IMR-90 (cell line): Measurements from ENCODE around the gene WDR17. TPM values are rescaled to one million over a fixed set of nuclear protein-coding genes. Genes with fewer than 3 reads are reported as not detected.

ENCODE experiments used
- ATAC-seq: fragments of 200-7000 bp; cut with Tn5 transposase; 2 replicates; pipeline ENCODE4 v1.9.1; 2020; ENCODE audit warnings: low read depth, mild to moderate bottlenecking, moderate library complexity
- BruUV-seq: library from RNA; stranded (reverse); fragments of 400-500 nt; replicated peaks from 2 replicates; lab custom pipeline; 2021; lab: Mats Ljungman, UMichigan
- CTCF ChIA-PET: fragments of 300-600 bp; formaldehyde crosslinking; extraction: SDS; loops from one replicate; lab custom pipeline; 2021; ENCODE audit warnings: antibody characterized with exemption; lab: Yijun Ruan, JAX
- POLR2A ChIA-PET: fragments of 300-600 bp; sonication (Branson Sonifier 250); formaldehyde crosslinking; loops from one replicate; lab custom pipeline; 2022; ENCODE audit warnings: antibody characterized with exemption; ENCODE audit not compliant: unreplicated experiment; lab: Charles Lee
- DNase-seq: peaks from one replicate; pipeline ENCODE4 v3.0.0; 2013
- H2AFZ ChIP-seq: replicated peaks from 2 replicates; pipeline ENCODE3; 2013; ENCODE audit warnings: low read length, mild to moderate bottlenecking; ENCODE audit not compliant: poor library complexity
- H2AK5ac ChIP-seq: 2 replicates; pipeline ENCODE4 v1.6.1; 2013; ENCODE audit warnings: low read depth, low read length, inconsistent platforms
- H2AK9ac ChIP-seq: replicated peaks from 2 replicates; pipeline ENCODE3; 2013; ENCODE audit warnings: mild to moderate bottlenecking, low read depth, low read length, moderate library complexity; ENCODE audit not compliant: poor library complexity
- H2BK120ac ChIP-seq: 2 replicates; pipeline ENCODE4 v1.6.1; 2013; ENCODE audit warnings: low read depth, low read length, inconsistent platforms
- H2BK15ac ChIP-seq: 3 replicates; pipeline ENCODE4 v1.6.1; 2013; ENCODE audit warnings: low read depth, low read length, inconsistent platforms
- H2BK20ac ChIP-seq: 2 replicates; pipeline ENCODE4 v1.6.1; 2013; ENCODE audit warnings: low read depth, mild to moderate bottlenecking, inconsistent platforms, low read length, moderate library complexity
- H2BK5ac ChIP-seq: 2 replicates; pipeline ENCODE4 v1.6.1; 2013; ENCODE audit warnings: mild to moderate bottlenecking, low read depth, low read length, inconsistent platforms; ENCODE audit not compliant: poor library complexity, severe bottlenecking
- H3K14ac ChIP-seq: replicated peaks from 2 replicates; pipeline ENCODE4 v1.6.1; 2013; ENCODE audit warnings: low read depth, low read length, inconsistent platforms
- H3K18ac ChIP-seq: 2 replicates; pipeline ENCODE4 v1.6.1; 2013; ENCODE audit warnings: low read depth, low read length, control low read depth
- H3K23ac ChIP-seq: 2 replicates; pipeline ENCODE4 v1.6.1; 2013; ENCODE audit warnings: low read depth, low read length, inconsistent platforms
- H3K27ac ChIP-seq: 2 replicates; pipeline ENCODE4 v1.5.1; 2013; ENCODE audit warnings: mild to moderate bottlenecking, control low read depth, low read length; ENCODE audit not compliant: insufficient read depth
- H3K27me3 ChIP-seq: 2 replicates; pipeline ENCODE4 v1.6.1; 2013; ENCODE audit warnings: low read length; ENCODE audit not compliant: control insufficient read depth, insufficient read depth
- H3K36me3 ChIP-seq: 2 replicates; pipeline ENCODE4 v1.6.1; 2013; ENCODE audit warnings: low read length, mixed read lengths; ENCODE audit not compliant: control insufficient read depth, insufficient read depth
- H3K4ac ChIP-seq: 2 replicates; pipeline ENCODE4 v1.6.1; 2013; ENCODE audit warnings: low read depth, low read length, inconsistent platforms
- H3K4me1 ChIP-seq: 2 replicates; pipeline ENCODE4 v1.6.1; 2013; ENCODE audit warnings: low read length, mixed read lengths; ENCODE audit not compliant: control insufficient read depth, insufficient read depth
- H3K4me2 ChIP-seq: 2 replicates; pipeline ENCODE4 v1.6.1; 2013; ENCODE audit warnings: low read depth, mild to moderate bottlenecking, control low read depth, low read length, moderate library complexity
- H3K4me3 ChIP-seq: 2 replicates; pipeline ENCODE4 v1.5.1; 2013; ENCODE audit warnings: low read depth, mild to moderate bottlenecking, control low read depth, low read length, moderate library complexity; ENCODE audit not compliant: insufficient read depth
- H3K56ac ChIP-seq: 2 replicates; pipeline ENCODE4 v1.6.1; 2013; ENCODE audit warnings: low read length, inconsistent platforms; ENCODE audit not compliant: insufficient read depth; ENCODE audit errors: extremely low read depth
- H3K79me1 ChIP-seq, 2 experiments: 2 replicates each; pipeline ENCODE4 v1.6.1; 2013; ENCODE audit warnings: low read length in 2 of 2, inconsistent platforms in 1 of 2, low read depth in 1 of 2
- H3K9ac ChIP-seq: 2 replicates; pipeline ENCODE4 v1.6.1; 2013; ENCODE audit warnings: low read depth, low read length, control low read depth
- H3K9me1 ChIP-seq: 2 replicates; pipeline ENCODE4 v1.6.1; 2013; ENCODE audit warnings: low read length, inconsistent platforms; ENCODE audit not compliant: insufficient read depth
- H3K9me3 ChIP-seq: 2 replicates; pipeline ENCODE4 v1.6.1; 2013; ENCODE audit warnings: low read length; ENCODE audit not compliant: control insufficient read depth, insufficient read depth
- H4K20me1 ChIP-seq: 2 replicates; pipeline ENCODE4 v1.6.1; 2013; ENCODE audit warnings: low read length, inconsistent platforms; ENCODE audit not compliant: insufficient read depth
- H4K5ac ChIP-seq: 2 replicates; pipeline ENCODE4 v1.6.1; 2013; ENCODE audit warnings: mild to moderate bottlenecking, low read depth, low read length, control low read depth
- H4K8ac ChIP-seq, 2 experiments: 2 replicates each; pipeline ENCODE4 v1.6.1; 2013; ENCODE audit warnings: low read depth in 2 of 2, low read length in 2 of 2, control low read depth in 1 of 2, inconsistent platforms in 1 of 2
- H4K91ac ChIP-seq: 2 replicates; pipeline ENCODE4 v1.6.1; 2013; ENCODE audit warnings: low read depth, low read length, inconsistent platforms; ENCODE audit not compliant: insufficient read depth
- BHLHE40 ChIP-seq: fragments of 150-350 bp; IDR thresholded peaks from 2 replicates; pipeline ENCODE4 v1.6.1; 2016; ENCODE audit warnings: mild to moderate bottlenecking, low read depth, low read length
- CEBPB ChIP-seq: IDR thresholded peaks from 2 replicates; pipeline ENCODE4 v1.6.1; 2012; ENCODE audit warnings: low read depth, low read length, improper control_type of control experiment
- CHD1 ChIP-seq: IDR thresholded peaks from 2 replicates; pipeline ENCODE4 v1.6.1; 2012; ENCODE audit warnings: low read depth, low read length, improper control_type of control experiment
- FOS ChIP-seq: fragments of 150-350 bp; IDR thresholded peaks from 2 replicates; pipeline ENCODE4 v1.6.1; 2016; ENCODE audit warnings: low read depth, low read length
- MAFK ChIP-seq: IDR thresholded peaks from 2 replicates; pipeline ENCODE4 v1.6.1; 2012; ENCODE audit warnings: low read depth, low read length, improper control_type of control experiment
- MAZ ChIP-seq: IDR thresholded peaks from 2 replicates; pipeline ENCODE4 v1.6.1; 2012; ENCODE audit warnings: low read depth, mild to moderate bottlenecking, low read length, improper control_type of control experiment, moderate library complexity, borderline replicate concordance
- MXI1 ChIP-seq: IDR thresholded peaks from 2 replicates; pipeline ENCODE4 v1.6.1; 2012; ENCODE audit warnings: low read depth, mild to moderate bottlenecking, low read length, moderate library complexity, borderline replicate concordance
- NFE2L2 ChIP-seq: fragments of 150-350 bp; IDR thresholded peaks from 2 replicates; pipeline ENCODE4 v1.6.1; 2016; ENCODE audit warnings: low read depth, mild to moderate bottlenecking, low read length
- POLR2A ChIP-seq: IDR thresholded peaks from 2 replicates; pipeline ENCODE4 v1.6.1; 2012; ENCODE audit warnings: mild to moderate bottlenecking, low read depth, low read length
- RAD21 ChIP-seq: IDR thresholded peaks from 2 replicates; pipeline ENCODE4 v1.6.1; 2012; ENCODE audit warnings: low read length, improper control_type of control experiment
- RCOR1 ChIP-seq: IDR thresholded peaks from 2 replicates; pipeline ENCODE4 v1.6.1; 2012; ENCODE audit warnings: mild to moderate bottlenecking, low read length, improper control_type of control experiment; ENCODE audit not compliant: insufficient replicate concordance
- RFX5 ChIP-seq: IDR thresholded peaks from 2 replicates; pipeline ENCODE4 v1.8.0; 2012; ENCODE audit warnings: low read depth, mild to moderate bottlenecking, low read length, moderate library complexity
- SMC3 ChIP-seq: fragments of 150-350 bp; IDR thresholded peaks from 2 replicates; pipeline ENCODE4 v1.6.1; 2016; ENCODE audit warnings: low read depth, mild to moderate bottlenecking, antibody characterized with exemption, low read length, moderate library complexity
- WGBS, 2 experiments: methylation state at CpG; one replicate each; pipeline versions ENCODE4 v1.1.5 to v1.1.7; 2013; ENCODE audit warnings: missing lambda C conversion rate in 2 of 2; ENCODE audit not compliant: insufficient read length in 1 of 2; ENCODE audit errors: extremely low coverage in 2 of 2; 5-methylcytosine and 5-hydroxymethylcytosine counted together
- dilution Hi-C: fragments of 300-500 bp; cut with HindIII; formaldehyde crosslinking; loops from one replicate; pipeline ENCODE4 v1.14.3; 2018; ENCODE audit warnings: low sequenced_read_pairs; ENCODE audit not compliant: unreplicated experiment
- in situ Hi-C: fragments of 300-500 bp; cut with MboI; formaldehyde crosslinking; loops from 3 replicates; pipeline ENCODE4 v1.14.3; 2019; ENCODE audit warnings: low sequenced_read_pairs, inconsistent platforms, mixed read lengths
- intact Hi-C: fragments of 100-400 bp; cut with micrococcal nuclease; formaldehyde crosslinking; loops from 2 replicates; pipeline ENCODE4 v1.10.0; 2022
- polyA plus RNA-seq, 3 experiments: library from polyadenylated mRNA; depleted of rRNA; stranded (reverse); fragments of >200 nt; gene quantifications; 2 replicates each; pipeline ENCODE4 v1.2.3, GENCODE V29; 2012; ENCODE audit warnings: low replicate concordance in 1 of 3
- total RNA-seq: library from RNA; depleted of rRNA; stranded (reverse); fragments of >200 nt; gene quantifications from 2 replicates; pipeline ENCODE4 v1.2.3, GENCODE V29; 2012
- TF ChIP-seq, protein P1 (sequence below): conservative IDR thresholded peaks from 2 replicates; pipeline ENCODE4 v1.5.1; 2012; ENCODE audit warnings: mild to moderate bottlenecking, low read depth, low read length, improper control_type of control experiment
- TF ChIP-seq, protein P2 (sequence below): fragments of 150-350 bp; IDR thresholded peaks from 2 replicates; pipeline ENCODE4 v1.6.1; 2017; ENCODE audit warnings: mild to moderate bottlenecking, antibody characterized with exemption, low read length, low read depth
- TF ChIP-seq, protein P3 (sequence below): fragments of 150-350 bp; IDR thresholded peaks from 2 replicates; pipeline ENCODE4 v1.6.1; 2016; ENCODE audit warnings: low read depth, mild to moderate bottlenecking, low read length, moderate library complexity, borderline replicate concordance

WDR17 gene
- total and polyA plus RNA-seq, 2 of the 4 experiments (the other 2 are of a cell fraction): 0.53 to 0.54 TPM

DNA sequence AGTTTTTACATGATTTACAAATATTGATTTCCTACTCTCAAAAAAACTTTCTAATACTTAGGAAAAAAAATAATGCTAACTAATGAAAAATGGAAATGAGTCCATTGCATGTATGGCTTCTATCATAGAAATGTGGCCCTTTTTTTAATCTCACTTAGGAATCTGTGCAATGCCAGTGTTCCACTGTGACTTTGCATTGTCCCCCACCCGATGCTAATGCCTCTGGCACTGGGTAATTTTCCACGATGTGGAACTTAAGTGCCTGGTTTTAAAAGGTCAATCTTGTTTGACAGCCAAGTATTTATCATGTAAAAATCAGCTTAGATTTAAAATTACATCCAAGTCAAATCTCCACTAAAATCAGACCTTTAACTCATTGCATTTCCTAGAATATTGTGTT lies 76.6 kb downstream of the WDR17 start:
- H3K27me3 ChIP-seq: no peaks in the 10 kb centered on the region
- no peak overlapping the region for H2AFZ ChIP-seq

More for the DNA sequence above, 76.6 kb downstream of the WDR17 start:
- Histone ChIP-seq H3K4ac (no peak overlapping the region), H3K14ac (no peak overlapping the region), H3K4me3 (no peak overlapping the region), H3K27ac (no peak overlapping the region), H2BK120ac (no peak overlapping the region), H3K79me1 (no peaks in the 10 kb centered on the region), H3K36me3 (no peaks in the 10 kb centered on the region), H4K5ac (no peak overlapping the region), H4K91ac (no peak overlapping the region), H2AK9ac (no peak overlapping the region), H4K20me1 (no peaks in the 10 kb centered on the region), H3K56ac (no peak overlapping the region), H2BK20ac (no peak overlapping the region), H3K9me1 (no peaks in the 10 kb centered on the region), H3K9ac (no peak overlapping the region), H3K23ac (no peak overlapping the region), H2BK5ac (no peak overlapping the region), H4K8ac (no peak overlapping the region), H3K9me3 (no peaks in the 10 kb centered on the region), H3K4me2 (no peak overlapping the region), H2BK15ac (no peak overlapping the region), H3K4me1 (no peaks in the 10 kb centered on the region), H3K18ac (no peak overlapping the region), H2AK5ac (no peak overlapping the region)
- no peak for DNase-seq
- intact Hi-C loops (no loop called here), dilution Hi-C loops (no loop called here), in situ Hi-C loops (loop anchor here (10.0 kb wide), 1 partner anchor 193 kb away; no protein-coding TSS in a partner anchor)
- no CpG with 5 or more reads among the region's 2 CpGs for WGBS, 2 experiments
- BruUV-seq: no TSS peak
- ChIA-PET POLR2A (no interaction called here), CTCF (interaction anchor here (0.9 kb wide), 1 partner anchor 11 kb away, joined by 3 read pairs; no protein-coding TSS in a partner anchor)
- TF ChIP-seq MXI1: no peak
- TF ChIP-seq NFE2L2: no peak
- TF ChIP-seq, protein P1, sequence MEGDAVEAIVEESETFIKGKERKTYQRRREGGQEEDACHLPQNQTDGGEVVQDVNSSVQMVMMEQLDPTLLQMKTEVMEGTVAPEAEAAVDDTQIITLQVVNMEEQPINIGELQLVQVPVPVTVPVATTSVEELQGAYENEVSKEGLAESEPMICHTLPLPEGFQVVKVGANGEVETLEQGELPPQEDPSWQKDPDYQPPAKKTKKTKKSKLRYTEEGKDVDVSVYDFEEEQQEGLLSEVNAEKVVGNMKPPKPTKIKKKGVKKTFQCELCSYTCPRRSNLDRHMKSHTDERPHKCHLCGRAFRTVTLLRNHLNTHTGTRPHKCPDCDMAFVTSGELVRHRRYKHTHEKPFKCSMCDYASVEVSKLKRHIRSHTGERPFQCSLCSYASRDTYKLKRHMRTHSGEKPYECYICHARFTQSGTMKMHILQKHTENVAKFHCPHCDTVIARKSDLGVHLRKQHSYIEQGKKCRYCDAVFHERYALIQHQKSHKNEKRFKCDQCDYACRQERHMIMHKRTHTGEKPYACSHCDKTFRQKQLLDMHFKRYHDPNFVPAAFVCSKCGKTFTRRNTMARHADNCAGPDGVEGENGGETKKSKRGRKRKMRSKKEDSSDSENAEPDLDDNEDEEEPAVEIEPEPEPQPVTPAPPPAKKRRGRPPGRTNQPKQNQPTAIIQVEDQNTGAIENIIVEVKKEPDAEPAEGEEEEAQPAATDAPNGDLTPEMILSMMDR: no peak
- no peak for TF ChIP-seq MAZ
- no peak for TF ChIP-seq CEBPB
- TF ChIP-seq RCOR1: no peak
- TF ChIP-seq, protein P2, sequence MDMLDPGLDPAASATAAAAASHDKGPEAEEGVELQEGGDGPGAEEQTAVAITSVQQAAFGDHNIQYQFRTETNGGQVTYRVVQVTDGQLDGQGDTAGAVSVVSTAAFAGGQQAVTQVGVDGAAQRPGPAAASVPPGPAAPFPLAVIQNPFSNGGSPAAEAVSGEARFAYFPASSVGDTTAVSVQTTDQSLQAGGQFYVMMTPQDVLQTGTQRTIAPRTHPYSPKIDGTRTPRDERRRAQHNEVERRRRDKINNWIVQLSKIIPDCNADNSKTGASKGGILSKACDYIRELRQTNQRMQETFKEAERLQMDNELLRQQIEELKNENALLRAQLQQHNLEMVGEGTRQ: no peak
- no peak for TF ChIP-seq RAD21
- no peak for TF ChIP-seq MAFK
- no peak for TF ChIP-seq SMC3
- no peak for TF ChIP-seq POLR2A
- no peak for TF ChIP-seq FOS
- no peak for TF ChIP-seq RFX5
- no peak for TF ChIP-seq CHD1
- TF ChIP-seq BHLHE40: no peak
- TF ChIP-seq, protein P3, sequence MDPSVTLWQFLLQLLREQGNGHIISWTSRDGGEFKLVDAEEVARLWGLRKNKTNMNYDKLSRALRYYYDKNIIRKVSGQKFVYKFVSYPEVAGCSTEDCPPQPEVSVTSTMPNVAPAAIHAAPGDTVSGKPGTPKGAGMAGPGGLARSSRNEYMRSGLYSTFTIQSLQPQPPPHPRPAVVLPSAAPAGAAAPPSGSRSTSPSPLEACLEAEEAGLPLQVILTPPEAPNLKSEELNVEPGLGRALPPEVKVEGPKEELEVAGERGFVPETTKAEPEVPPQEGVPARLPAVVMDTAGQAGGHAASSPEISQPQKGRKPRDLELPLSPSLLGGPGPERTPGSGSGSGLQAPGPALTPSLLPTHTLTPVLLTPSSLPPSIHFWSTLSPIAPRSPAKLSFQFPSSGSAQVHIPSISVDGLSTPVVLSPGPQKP: no peak
- ATAC-seq: no peak
